H9 (cell line): ENCODE measurements around the gene PPP2R2B. TPM values are rescaled to one million over a fixed set of nuclear protein-coding genes. Genes with fewer than 3 reads are reported as not detected.

Source experiments
- DNase-seq: peaks from one replicate; pipeline ENCODE4 v3.0.0-alpha.2; 2017
- H2AFZ ChIP-seq: one replicate; pipeline ENCODE4 v1.6.1; 2013; ENCODE audit warnings: mild to moderate bottlenecking, low read length, control low read depth, moderate library complexity
- H2AK5ac ChIP-seq: 2 replicates; pipeline ENCODE4 v1.6.1; 2013; ENCODE audit warnings: low read length, control low read depth, mixed read lengths; ENCODE audit not compliant: insufficient read length
- H2BK120ac ChIP-seq: one replicate; pipeline ENCODE4 v1.6.1; 2013; ENCODE audit warnings: low read depth, mild to moderate bottlenecking, low read length, control low read depth, inconsistent platforms; ENCODE audit not compliant: poor library complexity, severe bottlenecking
- H2BK12ac ChIP-seq: 2 replicates; pipeline ENCODE4 v1.6.1; 2013; ENCODE audit warnings: low read length, control low read depth, mixed read lengths, low read depth; ENCODE audit not compliant: insufficient read length
- H2BK15ac ChIP-seq: 2 replicates; pipeline ENCODE4 v1.6.1; 2013; ENCODE audit warnings: low read depth, low read length, control low read depth
- H2BK20ac ChIP-seq: one replicate; pipeline ENCODE4 v1.6.1; 2013; ENCODE audit warnings: low read depth, mild to moderate bottlenecking, low read length, control low read depth, inconsistent platforms; ENCODE audit not compliant: poor library complexity, severe bottlenecking
- H2BK5ac ChIP-seq: 2 replicates; pipeline ENCODE4 v1.6.1; 2013; ENCODE audit warnings: low read length, control low read depth, mixed read lengths; ENCODE audit not compliant: insufficient read length
- H3K14ac ChIP-seq: 2 replicates; pipeline ENCODE4 v1.6.1; 2013; ENCODE audit warnings: low read length, control low read depth; ENCODE audit not compliant: insufficient read depth
- H3K18ac ChIP-seq: 2 replicates; pipeline ENCODE4 v1.6.1; 2013; ENCODE audit warnings: low read depth, mild to moderate bottlenecking, mixed read lengths, low read length, control low read depth; ENCODE audit not compliant: insufficient read length
- H3K23ac ChIP-seq: 2 replicates; pipeline ENCODE4 v1.6.1; 2013; ENCODE audit warnings: low read length, control low read depth, mixed read lengths, low read depth; ENCODE audit not compliant: insufficient read length
- H3K23me2 ChIP-seq: 2 replicates; pipeline ENCODE4 v1.6.1; 2013; ENCODE audit warnings: low read depth, mild to moderate bottlenecking, mixed read lengths, low read length, control low read depth; ENCODE audit not compliant: insufficient read length, poor library complexity, severe bottlenecking
- H3K27ac ChIP-seq: 2 replicates; pipeline ENCODE4 v1.5.1; 2013; ENCODE audit warnings: low read length, control low read depth, mixed read lengths, low read depth; ENCODE audit not compliant: insufficient read length
- H3K27me3 ChIP-seq: 2 replicates; pipeline ENCODE4 v1.6.1; 2013; ENCODE audit warnings: low read length, control low read depth, inconsistent platforms; ENCODE audit not compliant: insufficient read depth
- H3K4ac ChIP-seq: 2 replicates; pipeline ENCODE4 v1.6.1; 2013; ENCODE audit warnings: low read depth, mild to moderate bottlenecking, control low read depth, inconsistent platforms, low read length, moderate library complexity
- H3K4me1 ChIP-seq: 2 replicates; pipeline ENCODE4 v1.6.1; 2013; ENCODE audit warnings: low read length, control low read depth, inconsistent platforms; ENCODE audit not compliant: insufficient read depth
- H3K4me2 ChIP-seq: 2 replicates; pipeline ENCODE4 v1.6.1; 2013; ENCODE audit warnings: low read length, control low read depth, mixed read lengths; ENCODE audit not compliant: insufficient read length, insufficient read depth
- H3K56ac ChIP-seq: 2 replicates; pipeline ENCODE4 v1.6.1; 2013; ENCODE audit warnings: low read depth, mild to moderate bottlenecking, mixed read lengths, low read length, control low read depth; ENCODE audit not compliant: insufficient read length
- H3K79me1 ChIP-seq: 2 replicates; pipeline ENCODE4 v1.6.1; 2013; ENCODE audit warnings: low read depth, mild to moderate bottlenecking, moderate library complexity, low read length, control low read depth, inconsistent platforms; ENCODE audit not compliant: insufficient read depth, poor library complexity, severe bottlenecking
- H3K79me2 ChIP-seq: 2 replicates; pipeline ENCODE4 v1.6.1; 2013; ENCODE audit warnings: low read length, control low read depth, inconsistent platforms; ENCODE audit not compliant: insufficient read depth
- H3K9ac ChIP-seq: 2 replicates; pipeline ENCODE4 v1.6.1; 2013; ENCODE audit warnings: low read length, control low read depth, mixed read lengths; ENCODE audit not compliant: insufficient read length; ENCODE audit errors: extremely low read depth
- H3K9me3 ChIP-seq: one replicate; pipeline ENCODE4 v1.6.1; 2013; ENCODE audit warnings: low read depth, low read length, inconsistent platforms; ENCODE audit not compliant: control insufficient read depth
- H3T11ph ChIP-seq: one replicate; pipeline ENCODE4 v1.6.1; 2013; ENCODE audit warnings: mild to moderate bottlenecking, low read length, control low read depth, inconsistent platforms
- H4K20me1 ChIP-seq: one replicate; pipeline ENCODE4 v1.6.1; 2013; ENCODE audit not compliant: control insufficient read depth, insufficient read length, insufficient read depth
- H4K5ac ChIP-seq: 2 replicates; pipeline ENCODE4 v1.6.1; 2013; ENCODE audit warnings: low read depth, mild to moderate bottlenecking, mixed read lengths, low read length, control low read depth; ENCODE audit not compliant: insufficient read length
- H4K8ac ChIP-seq: replicated peaks from 2 replicates; pipeline ENCODE4 v1.6.1; 2013; ENCODE audit warnings: low read length, control low read depth, mixed read lengths, low read depth; ENCODE audit not compliant: insufficient read length
- H4K91ac ChIP-seq: 2 replicates; pipeline ENCODE4 v1.6.1; 2013; ENCODE audit warnings: low read depth, mild to moderate bottlenecking, moderate library complexity, mixed read lengths, low read length, control low read depth; ENCODE audit not compliant: insufficient read length
- H3K27ac Mint-ChIP-seq, 3 experiments: 2 replicates in 2 of 3; 3 replicates in 1 of 3; pipeline ENCODE4 v1.8.0; 2020 to 2021; ENCODE audit warnings: mixed read lengths in 3 of 3, mild to moderate bottlenecking in 1 of 3, moderate library complexity in 1 of 3
- H3K27me3 Mint-ChIP-seq: 2 replicates; pipeline ENCODE4 v1.8.0; 2021; ENCODE audit warnings: low read depth, mild to moderate bottlenecking, moderate library complexity, mixed read lengths
- H3K36me3 Mint-ChIP-seq, 3 experiments: 2 replicates in 2 of 3; 3 replicates in 1 of 3; pipeline ENCODE4 v1.8.0; 2020 to 2021; ENCODE audit warnings: low read depth in 3 of 3, mixed read lengths in 3 of 3; ENCODE audit not compliant: insufficient read depth in 1 of 3
- H3K4me1 Mint-ChIP-seq, 2 experiments: 2 replicates each; pipeline ENCODE4 v1.8.0; 2020; ENCODE audit warnings: mixed read lengths in 2 of 2
- H3K4me3 Mint-ChIP-seq, 2 experiments: 2 replicates in 1 of 2; 3 replicates in 1 of 2; pipeline ENCODE4 v1.8.0; 2020 to 2021; ENCODE audit warnings: mild to moderate bottlenecking in 2 of 2, mixed read lengths in 2 of 2, moderate library complexity in 1 of 2
- H3K9me3 Mint-ChIP-seq, 2 experiments: 2 replicates in 1 of 2; 3 replicates in 1 of 2; pipeline ENCODE4 v1.8.0; 2020; ENCODE audit warnings: mild to moderate bottlenecking in 2 of 2, mixed read lengths in 2 of 2, moderate library complexity in 1 of 2
- CTCF ChIP-seq: fragments of 200-600 bp; sonication (generic); conservative IDR thresholded peaks from 3 replicates; pipeline ENCODE4 v1.8.0; 2021; ENCODE audit warnings: antibody characterized with exemption, mild to moderate bottlenecking
- WGBS: extraction: QIAGEN DNeasy Blood & Tissue Kit; methylation state at CpG from one replicate; pipeline ENCODE4 v1.1.7; 2013; ENCODE audit warnings: missing lambda C conversion rate, low lambda C conversion rate, mixed read lengths; ENCODE audit not compliant: insufficient read length; ENCODE audit errors: extremely low coverage; 5-methylcytosine and 5-hydroxymethylcytosine counted together
- total RNA-seq: library from RNA; stranded (reverse); gene quantifications from 2 replicates; pipeline ENCODE4 v1.2.1, GENCODE V29; 2021

The PPP2R2B gene
- total RNA-seq, 1 experiment from 2014 or later = 14.3 TPM

- no peak overlapping the region for H3K27ac ChIP-seq
- TF ChIP-seq CTCF = peak; percentile 92
- H3K79me2 ChIP-seq = no peaks in the 10 kb centered on the region
- no peak overlapping the region for H2BK15ac ChIP-seq
- no peak overlapping the region for H3K9ac ChIP-seq
- no peak overlapping the region for H3K14ac ChIP-seq
- no peak overlapping the region for H3K23ac ChIP-seq
- no peaks in the 10 kb centered on the region for H3K9me3 ChIP-seq
- H3K27ac Mint-ChIP-seq = no peak overlapping the region
- H2BK5ac ChIP-seq = no peak overlapping the region
- H2AK5ac ChIP-seq = no peak overlapping the region
- peaks cover 5% of the 10 kb centered on the region; the same call in 1 of the 2 replicates for H3K4me1 ChIP-seq
- peaks cover 7% of the 10 kb centered on the region in 2 experiments for H3K4me1 Mint-ChIP-seq
- DNase-seq = peak; percentile 85
- H3K9me3 Mint-ChIP-seq = no peaks in the 10 kb centered on the region
- no peak overlapping the region for H3K18ac ChIP-seq
- no peak overlapping the region for H3K4ac ChIP-seq
- H3K23me2 ChIP-seq = no peaks in the 10 kb centered on the region
- H3K4me2 ChIP-seq = no peak overlapping the region
- H2BK12ac ChIP-seq = no peak overlapping the region
- H2BK20ac ChIP-seq = no peak overlapping the region
- no peak overlapping the region for H4K8ac ChIP-seq
- WGBS = no CpG with 5 or more reads among the region's 16 CpGs
- no peak overlapping the region for H3K56ac ChIP-seq
- no peaks in the 10 kb centered on the region; the same call in 1 of the 2 replicates for H3K27me3 Mint-ChIP-seq
- no peak overlapping the region for H3T11ph ChIP-seq
- H4K91ac ChIP-seq = no peak overlapping the region
- no peaks in the 10 kb centered on the region for H3K36me3 Mint-ChIP-seq
- H4K5ac ChIP-seq = no peak overlapping the region
- no peaks in the 10 kb centered on the region for H3K27me3 ChIP-seq
- no peak overlapping the region for H2AFZ ChIP-seq
- H2BK120ac ChIP-seq = no peak overlapping the region
- no peaks in the 10 kb centered on the region for H3K79me1 ChIP-seq
- H3K4me3 Mint-ChIP-seq = no peak overlapping the region
- H4K20me1 ChIP-seq = no peaks in the 10 kb centered on the region
Measured at GRCh38 chr5:146541958-146542849, 336.4 kb downstream of the PPP2R2B start.
